HG03520 (cell line): ENCODE data around the gene PPP6R2.

ENCODE experiments used
- ATAC-seq: cut with Tn5 transposase; IDR thresholded peaks from one replicate; pipeline ENCODE4 v1.9.1; 2021; ENCODE audit warnings: mild to moderate bottlenecking, moderate library complexity; ENCODE audit not compliant: unreplicated experiment

PPP6R2 gene

GRCh38 chr22:50464451-50464850, 121.3 kb downstream of the PPP6R2 start:
- ATAC-seq = no peak

- no peak for ATAC-seq
Measured at GRCh38 chr22:50465066-50465930, 122.2 kb downstream of the PPP6R2 start.

- ATAC-seq = no peak
Measured at GRCh38 chr22:50467341-50467740, 124.2 kb downstream of the PPP6R2 start.

GRCh38 chr22:50467773-50468440, 124.8 kb downstream of the PPP6R2 start:
- no peak for ATAC-seq

GRCh38 chr22:50468626-50469025, 125.5 kb downstream of the PPP6R2 start:
- no peak for ATAC-seq

GRCh38 chr22:50469377-50470305, 126.5 kb downstream of the PPP6R2 start:
- ATAC-seq = peak; percentile 40

GRCh38 chr22:50470491-50470890, 127.4 kb downstream of the PPP6R2 start:
- ATAC-seq = no peak

- ATAC-seq = no peak
Measured at GRCh38 chr22:50471197-50471847, 128.2 kb downstream of the PPP6R2 start.

- no peak for ATAC-seq
Measured at GRCh38 chr22:50471962-50472361, 128.8 kb downstream of the PPP6R2 start.

- ATAC-seq = no peak
Measured at GRCh38 chr22:50473088-50473487, 130.0 kb downstream of the PPP6R2 start.

- no peak for ATAC-seq
Measured at GRCh38 chr22:50473855-50474671, 130.9 kb downstream of the PPP6R2 start.

GRCh38 chr22:50474710-50475651, 131.9 kb downstream of the PPP6R2 start, which contains the start of gene SBF1:
SBF1 (minus strand) TSS chr22:50475035; CDS start chr22:50474840, 195 bp downstream.
- ATAC-seq = peak; percentile 72

- ATAC-seq = no peak
Measured at GRCh38 chr22:50475652-50476002, 132.5 kb downstream of the PPP6R2 start.

GRCh38 chr22:50476868-50477267, 133.7 kb downstream of the PPP6R2 start:
- ATAC-seq = no peak

- no peak for ATAC-seq
Measured at GRCh38 chr22:50477923-50478322, 134.8 kb downstream of the PPP6R2 start.

GRCh38 chr22:50479721-50480120, 136.6 kb downstream of the PPP6R2 start:
- no peak for ATAC-seq

GRCh38 chr22:50481045-50481439, 137.9 kb downstream of the PPP6R2 start:
- no peak for ATAC-seq

GRCh38 chr22:50481440-50482106, 138.4 kb downstream of the PPP6R2 start, which contains the start of gene ADM2:
ADM2 (plus strand) TSS chr22:50481543; CDS start chr22:50481848, 305 bp downstream.
- no peak for ATAC-seq
